ENCODE measurements around the gene ROR2.
"Not testable (repeated sequence)": the region's sequence is repeated elsewhere in the genome, so short reads cannot be mapped to it uniquely, and the experiment has no call there.

ROR2 gene

DNA sequence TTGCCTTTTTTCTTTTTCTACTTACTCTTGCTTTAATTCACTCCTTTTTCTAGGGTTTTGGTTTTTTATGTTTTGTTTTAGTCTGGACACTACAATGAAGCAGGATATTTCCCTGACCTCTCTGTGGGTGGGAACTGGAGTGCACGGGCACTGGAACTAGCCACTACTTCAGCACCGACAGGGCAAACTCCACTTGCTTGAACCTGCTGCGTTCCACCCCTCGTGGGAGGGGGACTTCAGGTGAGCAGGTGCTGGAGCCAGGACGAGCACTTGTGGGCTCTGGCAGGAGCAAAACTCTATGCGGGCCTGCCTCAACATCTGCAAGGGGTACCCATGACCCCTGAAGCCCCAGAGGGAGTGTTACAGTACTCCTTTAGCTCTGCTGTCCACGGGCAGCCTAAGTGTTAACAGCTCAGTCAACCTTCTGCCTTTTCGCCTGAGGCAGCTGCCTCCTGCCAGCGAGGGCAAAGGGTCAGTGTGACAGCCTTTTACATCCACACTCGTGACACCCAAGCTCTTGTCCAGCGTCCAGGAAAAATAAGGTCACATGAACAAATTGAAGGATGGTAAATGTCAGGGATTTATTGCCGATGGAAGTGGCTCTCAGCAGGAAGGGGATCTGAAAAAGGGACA is 382.3 kb downstream of the ROR2 start:
- no peak for DNase-seq (ENCODE audit: low spot score)

GRCh38 chr9:91564081-91564670 is 385.9 kb downstream of the ROR2 start:
- no peak for DNase-seq (ENCODE audit: low spot score)

GRCh38 chr9:91562416-91562815 is 387.6 kb downstream of the ROR2 start:
- DNase-seq (ENCODE audit: low spot score), result no peak

- peak; percentile 59 for DNase-seq (ENCODE audit: low spot score)
Observed at GRCh38 chr9:91560301-91560700, 389.7 kb downstream of the ROR2 start.

DNA sequence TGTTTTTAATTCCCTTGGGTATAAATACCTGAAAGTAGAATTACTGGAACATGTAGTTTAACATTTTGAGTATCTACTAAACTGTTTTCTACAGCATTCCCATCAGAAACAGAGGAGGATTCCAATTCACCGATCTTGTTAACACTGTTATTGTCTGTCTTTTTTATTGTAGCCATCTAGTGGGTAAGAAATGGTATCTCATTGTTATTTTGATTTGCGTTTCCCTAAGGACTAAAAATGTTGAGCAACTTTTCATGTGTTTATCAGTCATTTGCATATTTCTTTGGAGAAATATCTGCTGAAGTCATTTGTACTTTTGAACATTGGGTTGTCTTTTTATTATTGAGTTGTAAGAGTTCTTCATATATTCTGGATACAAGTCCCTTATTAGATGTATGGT is 391.1 kb downstream of the ROR2 start:
- no peak for DNase-seq (ENCODE audit: low spot score)

- DNase-seq (ENCODE audit: low spot score), result no peak
Observed at GRCh38 chr9:91558395-91558794, 391.6 kb downstream of the ROR2 start.

DNA sequence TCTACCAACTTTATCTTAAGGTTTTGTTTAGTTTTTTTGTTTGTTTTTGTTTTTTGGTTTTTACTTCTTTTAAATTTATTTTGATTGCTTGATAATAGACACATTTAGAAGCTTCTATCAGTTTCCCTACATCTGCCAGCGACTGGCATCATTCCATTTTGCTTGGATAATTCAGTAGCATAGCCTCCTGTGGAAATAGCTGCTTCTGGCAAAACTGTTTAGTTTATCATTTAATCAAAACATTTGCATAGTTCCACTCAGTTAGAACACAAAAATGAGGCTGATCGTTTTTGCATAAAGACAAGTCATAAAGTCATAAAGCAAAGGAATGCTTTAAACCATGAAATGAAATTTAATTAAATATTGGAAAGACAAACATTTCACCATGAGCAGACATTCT is 392.7 kb downstream of the ROR2 start:
- no peak for DNase-seq (ENCODE audit: low spot score)

DNA sequence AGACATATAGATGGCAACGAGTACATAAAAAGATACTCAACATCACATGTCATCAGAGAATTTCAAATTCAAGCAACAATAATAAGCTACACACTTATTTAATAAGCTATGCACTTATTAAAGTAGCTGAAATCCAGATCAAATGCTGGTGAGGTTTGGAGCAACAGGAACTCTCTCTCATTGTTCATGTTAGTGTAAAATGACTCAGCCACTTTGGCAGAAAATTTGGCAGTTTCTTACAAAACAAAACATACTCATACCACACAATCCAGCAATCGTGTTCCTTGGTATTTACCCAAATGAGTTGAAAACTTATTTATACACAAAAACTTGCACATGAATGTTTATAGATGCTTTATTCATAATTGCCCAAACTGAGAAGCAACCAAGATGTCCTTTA is 394.9 kb downstream of the ROR2 start:
- no peak for DNase-seq (ENCODE audit: low spot score)

- DNase-seq (ENCODE audit: low spot score), result no peak
Observed at GRCh38 chr9:91549177-91549576, 400.9 kb downstream of the ROR2 start.

DNA sequence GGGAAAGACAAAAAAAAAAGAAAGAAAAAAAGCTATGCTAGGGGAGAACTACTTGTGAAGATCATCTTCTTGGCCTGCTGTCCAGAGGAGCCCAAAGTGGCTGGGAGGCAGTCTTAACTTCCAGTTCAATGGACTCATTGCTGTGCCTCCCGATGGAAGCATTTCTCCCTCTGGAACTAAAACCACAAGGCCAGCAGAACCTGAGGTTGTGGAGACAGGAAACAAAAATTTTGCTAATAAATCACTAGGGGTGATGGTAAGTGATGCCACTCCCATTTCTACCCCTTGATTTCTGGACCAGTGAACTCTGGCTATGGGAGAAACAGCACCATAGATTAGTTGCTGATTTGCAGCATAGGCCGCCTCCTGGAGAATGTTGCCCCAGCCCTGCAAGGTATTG is 402.9 kb downstream of the ROR2 start:
- DNase-seq (ENCODE audit: low spot score), result no peak

DNA sequence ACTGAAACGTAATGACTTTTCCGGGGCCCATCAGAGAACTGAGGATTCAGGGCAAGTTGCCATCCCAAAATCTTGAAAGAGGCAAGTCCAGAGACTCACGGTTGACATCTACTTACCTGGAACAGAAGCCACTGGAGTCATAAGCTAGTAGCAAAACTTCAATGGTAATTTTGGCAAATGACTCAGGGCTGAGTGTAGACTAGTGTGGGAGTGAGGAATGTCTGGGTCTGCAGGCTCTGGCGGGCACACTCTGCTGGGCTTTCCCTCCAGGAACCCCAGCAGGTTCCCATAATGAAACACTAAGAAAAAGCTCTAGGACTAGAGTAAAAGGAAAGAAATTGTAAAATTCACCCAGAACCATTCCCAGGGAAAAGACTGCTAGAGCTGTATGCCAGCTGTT is 403.5 kb downstream of the ROR2 start:
- DNase-seq (ENCODE audit: low spot score), result peak; percentile 75

DNA sequence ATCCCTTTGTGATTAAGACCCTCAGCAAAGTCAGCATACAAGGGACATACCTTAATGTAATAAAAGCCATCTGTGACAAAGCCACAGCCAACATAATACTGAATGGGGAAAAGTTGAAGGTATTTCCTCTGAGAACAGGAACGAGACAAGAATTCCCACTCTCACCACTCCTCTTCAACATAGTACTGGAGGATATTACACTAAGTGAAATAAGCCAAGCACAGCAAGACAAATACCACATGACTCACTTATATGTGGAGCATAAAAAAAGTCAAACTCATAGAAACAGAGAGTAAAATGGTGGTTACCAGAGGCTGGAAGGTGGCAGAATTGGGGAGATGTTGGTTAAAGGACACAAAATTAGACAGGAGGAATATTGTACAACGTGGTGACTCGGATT is 408.3 kb downstream of the ROR2 start:
- no peak for DNase-seq (ENCODE audit: low spot score)

- DNase-seq (ENCODE audit: low spot score), result not testable (repeated sequence)
Observed at GRCh38 chr9:91540506-91540905, 409.5 kb downstream of the ROR2 start.

DNA sequence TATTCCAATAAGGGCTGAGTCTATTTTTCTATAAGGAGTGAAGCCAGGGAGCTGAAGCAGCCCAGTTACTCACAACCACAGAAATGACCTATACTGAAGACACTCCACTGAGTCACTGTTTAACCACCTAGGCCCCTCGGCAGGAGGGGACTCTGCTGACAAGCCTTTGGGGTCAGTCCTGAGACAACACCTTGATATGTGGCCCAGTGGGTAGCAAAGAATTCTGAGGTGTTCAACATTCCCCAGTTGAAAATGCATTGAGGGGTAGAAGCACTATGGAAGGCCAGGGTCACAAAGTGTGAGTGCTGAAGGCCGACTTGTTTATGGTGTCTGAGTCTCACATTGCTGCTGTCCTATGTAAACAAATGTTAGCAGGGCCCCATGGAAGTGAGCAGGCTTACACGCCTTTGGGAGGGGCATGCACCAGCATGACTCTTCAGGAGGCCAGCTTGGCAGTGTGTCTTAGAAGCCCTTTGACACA is 413.8 kb downstream of the ROR2 start:
- DNase-seq (ENCODE audit: low spot score), result peak; percentile 66

DNA sequence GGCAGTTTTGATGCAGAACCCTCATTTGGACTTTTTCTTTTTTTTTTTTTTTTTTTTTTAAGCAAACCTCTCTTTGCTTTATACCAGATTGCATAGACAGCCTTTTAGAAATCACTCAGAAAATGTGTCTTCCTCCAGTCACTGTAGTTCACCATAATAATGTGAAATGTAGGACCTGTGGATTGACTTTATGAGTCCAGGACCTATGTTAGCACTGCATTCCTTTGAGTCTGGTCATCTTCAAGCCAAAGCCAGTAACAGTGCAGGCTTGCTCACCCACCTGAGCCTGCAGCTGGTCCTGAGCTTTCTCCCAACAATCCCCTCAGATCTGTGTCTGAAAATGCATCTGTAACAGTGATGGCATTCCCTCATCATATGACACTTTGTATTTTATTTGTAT is 415.7 kb downstream of the ROR2 start:
- DNase-seq (ENCODE audit: low spot score), result peak; percentile 27

DNA sequence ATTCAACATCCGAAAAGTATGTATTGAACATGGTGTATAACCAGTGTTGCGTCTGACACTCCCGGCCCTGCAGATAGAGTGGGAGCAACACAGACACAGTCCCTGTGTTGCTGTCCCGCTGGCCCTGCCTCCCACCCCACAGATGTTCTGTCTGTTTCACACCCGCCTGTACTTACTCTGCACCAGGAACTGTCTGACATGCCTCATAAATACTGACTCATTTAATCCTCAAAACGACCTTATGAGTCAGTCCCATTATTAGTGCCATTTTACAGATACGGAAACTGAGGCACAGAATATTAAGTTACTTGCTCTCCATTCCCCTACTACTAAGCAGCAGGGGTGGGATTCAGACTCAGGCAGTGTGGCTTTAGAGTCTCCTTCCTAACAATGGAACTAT is 416.6 kb downstream of the ROR2 start:
- DNase-seq (ENCODE audit: low spot score), result no peak

DNA sequence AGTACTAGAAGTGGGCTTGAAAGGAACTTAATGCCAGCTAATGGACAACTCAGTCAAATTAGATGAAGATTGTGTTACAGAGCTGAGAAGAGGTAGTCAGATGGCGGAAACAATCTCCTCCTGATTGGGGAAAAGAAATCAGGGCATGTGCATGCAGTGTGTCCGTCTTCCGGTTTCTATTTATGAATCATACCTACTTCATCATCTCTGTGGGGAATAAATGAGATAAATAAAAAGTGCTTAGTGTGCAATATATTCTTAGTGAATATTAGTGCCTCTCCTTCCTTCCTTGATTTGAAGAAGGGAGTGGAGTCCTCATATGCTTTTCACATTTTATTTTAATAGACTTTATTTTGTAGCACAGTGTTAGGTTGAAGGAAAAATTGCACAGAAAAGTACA is 417.7 kb downstream of the ROR2 start:
- no peak for DNase-seq (ENCODE audit: low spot score)

DNA sequence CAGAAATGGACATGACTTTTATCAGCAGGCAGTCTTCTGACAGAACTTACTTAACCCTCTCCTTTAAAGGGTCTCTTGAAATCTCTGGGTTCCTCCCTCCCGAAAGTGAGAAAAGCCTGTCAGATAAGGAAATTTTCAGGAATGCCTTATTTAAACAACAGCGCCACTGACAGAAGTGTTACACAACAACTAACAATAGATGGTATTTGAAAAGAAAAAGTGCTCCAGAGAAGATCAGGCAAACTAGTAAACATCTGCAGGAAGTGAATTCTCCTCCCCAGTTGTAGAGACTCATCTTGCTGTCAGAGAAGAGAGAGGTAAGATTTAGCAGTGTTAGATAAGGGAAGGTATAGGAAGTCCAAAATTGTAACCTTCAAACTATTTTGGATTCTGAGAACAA is 419.2 kb downstream of the ROR2 start:
- peak; percentile 45 for DNase-seq (ENCODE audit: low spot score)

GRCh38 chr9:91522481-91522880 is 427.5 kb downstream of the ROR2 start:
- no peak for DNase-seq (ENCODE audit: low spot score)

DNA sequence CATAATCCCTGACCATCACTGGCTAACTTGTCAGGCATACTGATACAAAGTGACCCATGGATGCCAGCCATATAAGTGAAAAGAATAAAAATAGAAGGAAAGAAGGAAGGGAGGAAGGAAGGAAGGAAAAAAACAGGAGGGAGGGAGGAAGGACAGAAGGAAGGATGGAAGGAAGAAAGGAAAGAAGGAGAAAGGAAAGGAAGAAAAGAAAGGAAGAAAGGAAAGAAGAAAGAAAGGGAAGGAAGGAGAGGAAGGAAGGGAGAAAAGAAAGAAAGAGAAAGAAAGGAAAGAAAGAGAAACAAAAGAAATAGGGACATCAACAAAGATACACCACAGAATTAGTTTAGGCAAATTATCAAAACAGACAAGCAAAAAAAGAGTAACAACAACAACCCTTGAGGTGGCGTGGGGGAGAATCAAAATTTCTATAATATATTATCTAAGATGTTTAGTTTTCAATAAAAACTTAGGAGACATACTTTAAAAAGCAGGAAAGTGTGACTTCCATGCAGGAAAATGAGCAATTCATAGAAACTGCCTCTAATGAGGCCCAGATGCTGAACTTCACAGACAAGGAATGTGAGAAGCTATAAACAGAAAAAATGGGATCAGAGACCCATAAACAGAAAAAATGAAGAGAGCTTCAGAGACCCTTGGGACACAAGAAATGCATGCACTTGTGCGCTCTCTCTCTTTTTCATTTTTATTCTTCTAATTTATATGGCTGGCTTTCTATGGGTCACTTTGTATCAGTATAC is 430.3 kb downstream of the ROR2 start:
- DNase-seq (ENCODE audit: low spot score), result peak; percentile 50

DNA sequence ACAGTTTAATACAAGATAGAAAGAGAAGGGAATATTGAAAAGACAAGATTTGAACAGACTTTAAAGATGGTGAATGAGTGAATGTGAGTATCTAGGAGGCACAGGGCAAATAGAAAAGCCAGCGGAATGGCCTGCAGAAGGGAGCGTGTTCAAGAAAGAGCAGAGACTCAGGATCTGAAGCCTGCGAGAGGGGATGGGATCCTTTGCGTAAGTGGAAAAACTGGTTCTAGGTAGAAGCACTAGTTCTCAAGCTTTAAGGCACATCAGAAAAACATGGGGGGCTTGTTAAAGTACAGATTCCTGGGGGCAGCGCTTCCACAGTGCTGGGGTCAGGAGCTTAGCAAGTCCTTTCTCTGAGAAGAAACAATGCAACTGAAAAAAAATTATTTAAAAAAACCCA is 431.6 kb downstream of the ROR2 start:
- DNase-seq (ENCODE audit: low spot score), result no peak

- no peak for DNase-seq (ENCODE audit: low spot score)
Observed at GRCh38 chr9:91517801-91518200, 432.2 kb downstream of the ROR2 start.

DNA sequence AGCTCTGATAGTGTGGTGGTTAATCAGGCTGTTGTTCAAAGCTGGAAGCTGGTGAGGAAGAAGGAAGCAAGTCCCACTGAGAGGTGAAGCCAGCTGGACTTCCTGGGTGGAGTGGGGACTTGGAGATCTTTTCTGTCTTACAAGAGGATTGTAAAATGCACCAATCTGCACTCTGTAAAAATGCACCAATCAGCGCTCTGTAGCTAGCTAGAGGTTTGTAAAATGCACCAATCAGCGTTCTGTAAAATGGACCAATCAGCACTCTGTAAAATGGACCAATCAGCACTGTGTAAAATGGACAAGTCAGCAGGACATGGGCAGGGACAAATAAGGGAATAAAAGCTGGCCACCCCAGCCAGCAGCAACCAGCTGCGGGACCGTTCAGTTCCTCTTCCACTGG is 432.7 kb downstream of the ROR2 start:
- DNase-seq (ENCODE audit: low spot score), result not testable (repeated sequence)
